Measurements from ENCODE around the gene MFN1. TPM values are rescaled to one million over a fixed set of nuclear protein-coding genes. Genes with fewer than 3 reads are reported as not detected.

The MFN1 gene
- total RNA-seq, 6 experiments from 2014 or later: 12.2 to 24.6 (median 20.3) TPM

- ATAC-seq (peak; percentile 89 to 95 (median 89)), DNase-seq (peak; percentile 86 to 90 (median 88))
- WGBS (ENCODE audit: insufficient coverage, low coverage, low lambda C conversion rate, missing lambda C conversion rate): under 1% methylated on average over 11 of the region's 75 CpGs
- H3K36me3 ChIP-seq: peaks cover 0 to 4% (median 0%) of the 10 kb centered on the region in 4 donors
- peaks cover 0 to 17% (median 7%) of the 10 kb centered on the region in 4 donors for H3K4me1 ChIP-seq
- H3K4me3 ChIP-seq: peak within 1 kb of the TSS; percentile 68 to 86 (median 79)
- H3K27me3 ChIP-seq: no peaks in the 10 kb centered on the region
- H3K27ac ChIP-seq: peak within 1 kb of the TSS; percentile 77 to 91 (median 88)
- intact Hi-C loops (cut with DNase I): no loop called here
- peak; percentile 79 to 88 (median 86) for TF ChIP-seq CTCF (IDR thresholded peaks at IDR 0.05)
- TF ChIP-seq POLR2A (IDR thresholded peaks at IDR 0.05): peak; percentile 84
- no peaks in the 10 kb centered on the region for H3K9me3 ChIP-seq
Observed at GRCh38 chr3:179322286-179323196, 25.0 kb upstream of the MFN1 start, which contains the start of gene ZNF639. ZNF639 (plus strand) TSS chr3:179323031; CDS start chr3:179328294, 5,263 bp downstream.

- TF ChIP-seq POLR2A (IDR thresholded peaks at IDR 0.05) (peak; percentile 59), CTCF (IDR thresholded peaks at IDR 0.05) (no peak)
- H3K9me3 ChIP-seq: no peaks in the 10 kb centered on the region
- H3K27me3 ChIP-seq: no peaks in the 10 kb centered on the region
- peak overlapping the region; percentile 77 to 91 (median 88) for H3K27ac ChIP-seq
- H3K4me3 ChIP-seq: peak overlapping the region; percentile 68 to 86 (median 79)
- peaks cover 0 to 13% (median under 1%) of the 10 kb centered on the region in 4 donors for H3K36me3 ChIP-seq
- peaks cover 0 to 17% (median 7%) of the 10 kb centered on the region in 4 donors for H3K4me1 ChIP-seq
- ATAC-seq (peak; percentile 67 to 74 (median 72)), DNase-seq (peak; percentile 76 to 82 (median 76))
- WGBS (ENCODE audit: insufficient coverage, low coverage, low lambda C conversion rate, missing lambda C conversion rate): 0% methylated on average over 22 of the region's 81 CpGs
- intact Hi-C loops (cut with DNase I): no loop called here
Observed at GRCh38 chr3:179323197-179324110, 24.1 kb upstream of the MFN1 start.

- TF ChIP-seq POLR2A (IDR thresholded peaks at IDR 0.05) (no peak), CTCF (IDR thresholded peaks at IDR 0.05) (no peak)
- ATAC-seq (no peak), DNase-seq (no peak)
- H3K27ac ChIP-seq: peak overlapping the region in 2 of 3 donors; percentile 88 to 91
- H3K4me1 ChIP-seq: peaks cover 0 to 17% (median 7%) of the 10 kb centered on the region in 4 donors
- intact Hi-C loops (cut with DNase I): no loop called here
- H3K36me3 ChIP-seq: peaks cover 0 to 20% (median 6%) of the 10 kb centered on the region in 4 donors
- no peaks in the 10 kb centered on the region for H3K27me3 ChIP-seq
- H3K4me3 ChIP-seq: peak overlapping the region; percentile 68 to 86 (median 79)
- no peaks in the 10 kb centered on the region for H3K9me3 ChIP-seq
- 3% methylated on average over 8 of the region's 8 CpGs for WGBS (ENCODE audit: insufficient coverage, low coverage, low lambda C conversion rate, missing lambda C conversion rate)
Observed at GRCh38 chr3:179324270-179324754, 23.2 kb upstream of the MFN1 start.

- Histone ChIP-seq H3K27me3 (no peaks in the 10 kb centered on the region), H3K27ac (no peak overlapping the region), H3K36me3 (peaks cover 0 to 69% (median 34%) of the 10 kb centered on the region in 4 donors), H3K9me3 (no peaks in the 10 kb centered on the region), H3K4me1 (no peaks in the 10 kb centered on the region), H3K4me3 (no peak overlapping the region)
- intact Hi-C loops (cut with DNase I): no loop called here
- ATAC-seq (no peak), DNase-seq (no peak)
- WGBS (ENCODE audit: insufficient coverage, low coverage, low lambda C conversion rate, missing lambda C conversion rate): 100% methylated on average over 1 of the region's 1 CpG
- no peak for TF ChIP-seq CTCF (IDR thresholded peaks at IDR 0.05)
- no peak for TF ChIP-seq POLR2A (IDR thresholded peaks at IDR 0.05)
Observed at GRCh38 chr3:179330438-179330837, 17.1 kb upstream of the MFN1 start.

Measured in right lobe of liver (tissue), 6 donors.